Measurements from ENCODE around the gene POU1F1.
"Not testable (repeated sequence)": the region's sequence is repeated elsewhere in the genome, so short reads cannot be mapped to it uniquely, and the experiment has no call there.

The POU1F1 gene, protein sequence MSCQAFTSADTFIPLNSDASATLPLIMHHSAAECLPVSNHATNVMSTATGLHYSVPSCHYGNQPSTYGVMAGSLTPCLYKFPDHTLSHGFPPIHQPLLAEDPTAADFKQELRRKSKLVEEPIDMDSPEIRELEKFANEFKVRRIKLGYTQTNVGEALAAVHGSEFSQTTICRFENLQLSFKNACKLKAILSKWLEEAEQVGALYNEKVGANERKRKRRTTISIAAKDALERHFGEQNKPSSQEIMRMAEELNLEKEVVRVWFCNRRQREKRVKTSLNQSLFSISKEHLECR

DNA sequence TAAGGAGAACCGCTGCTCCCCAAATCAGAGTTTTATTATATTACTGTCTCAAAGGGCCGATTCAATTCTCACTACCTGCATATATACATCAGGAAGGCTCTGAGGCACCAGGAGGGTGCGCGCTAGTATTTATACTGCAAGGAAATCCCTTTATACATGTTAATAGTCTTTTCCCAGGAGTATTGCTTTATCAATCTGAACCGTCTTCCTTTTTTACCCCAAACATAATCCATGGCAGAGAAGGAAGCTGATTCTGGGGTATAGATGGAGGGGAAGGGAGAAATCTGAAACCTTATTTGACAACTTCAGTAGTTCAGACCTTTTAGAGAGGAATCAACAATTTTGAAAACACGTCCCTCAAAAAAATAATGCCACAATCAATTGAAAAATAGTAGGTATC, at the start of gene POU1F1:
POU1F1 (minus strand) TSS at position 101 of the 400 bp plus-strand sequence. CDS start 122 bp downstream, outside the sequence.
- no peak for DNase-seq

DNA sequence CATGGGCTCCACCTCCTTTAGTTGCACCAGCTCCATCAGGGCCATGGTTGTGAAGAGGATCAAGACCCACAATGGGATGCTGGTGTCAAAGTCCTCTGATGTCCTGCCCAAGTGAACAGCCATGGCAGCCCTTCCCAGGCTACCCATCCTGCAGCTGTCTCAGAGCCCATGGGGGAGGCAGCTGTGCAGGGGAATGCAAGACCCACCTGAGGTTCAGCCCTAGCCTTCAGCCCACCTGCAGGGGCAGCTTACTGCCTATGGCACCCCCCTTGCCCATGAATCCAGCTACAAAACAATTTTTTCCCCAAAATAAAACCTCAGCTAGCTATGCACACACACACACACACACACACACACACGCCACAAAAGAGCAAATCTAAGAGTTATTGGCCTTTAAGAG, 48.2 kb upstream of the POU1F1 start:
- DNase-seq: no peak

DNA sequence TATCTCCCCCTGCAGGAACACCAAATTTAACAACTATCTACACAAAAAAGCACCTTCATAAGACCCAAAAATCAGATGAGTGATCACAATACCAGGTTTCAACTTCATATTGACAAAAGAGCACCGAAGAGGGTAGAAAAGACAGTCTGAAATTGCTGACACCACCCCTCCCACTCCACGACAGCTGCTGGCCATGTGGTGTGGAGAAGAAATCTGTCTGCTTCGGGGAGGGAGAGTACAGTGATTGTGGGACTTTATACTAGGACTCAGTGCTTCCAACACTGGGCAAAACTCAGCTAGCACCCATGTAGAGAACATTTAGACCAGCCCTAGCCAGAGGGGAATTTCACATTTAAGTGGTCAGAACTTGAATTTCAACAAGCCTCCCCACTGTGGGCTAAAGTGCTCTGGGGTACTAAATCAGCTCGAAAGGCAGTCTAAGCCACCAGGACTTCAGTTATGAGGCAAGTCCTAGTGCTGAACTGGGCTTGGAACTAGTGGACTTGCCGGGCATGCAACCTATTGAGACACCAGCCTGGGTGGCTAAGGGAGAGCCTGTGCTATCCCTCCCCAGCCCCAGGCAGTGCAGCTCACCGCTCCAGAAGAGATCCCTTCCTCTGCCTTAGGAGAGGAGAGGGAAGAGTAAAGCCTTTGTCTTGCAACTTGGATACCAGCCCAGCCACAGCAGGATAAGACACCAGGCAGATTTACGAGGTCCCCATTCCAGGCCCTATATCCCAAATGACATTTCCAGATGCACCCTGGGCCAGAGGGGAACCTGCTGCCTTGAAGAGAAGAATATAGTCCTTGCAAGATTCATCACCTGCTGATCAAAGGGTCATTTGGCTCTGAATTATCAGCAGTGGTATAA, 44.6 kb upstream of the POU1F1 start:
- no peak for DNase-seq

DNA sequence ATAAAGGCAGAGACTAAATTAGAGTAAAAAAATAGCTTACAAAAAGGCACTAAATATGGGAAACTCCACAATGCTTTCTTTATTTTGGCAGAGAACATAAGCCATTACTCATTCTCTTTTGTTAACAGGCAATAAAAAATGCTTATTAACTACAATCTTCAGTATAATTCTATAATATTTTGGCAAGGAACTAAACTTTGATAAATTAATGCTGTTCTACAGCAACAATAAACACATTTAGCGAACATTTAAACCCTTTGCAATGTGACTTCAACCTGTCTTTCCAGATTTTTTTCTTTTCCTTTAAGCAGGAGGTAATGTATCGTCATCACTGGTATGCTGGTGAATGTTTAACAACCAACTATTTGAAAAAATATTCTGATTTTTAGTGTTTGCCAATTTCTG, 42.2 kb upstream of the POU1F1 start:
- DNase-seq: peak; percentile 8

DNA sequence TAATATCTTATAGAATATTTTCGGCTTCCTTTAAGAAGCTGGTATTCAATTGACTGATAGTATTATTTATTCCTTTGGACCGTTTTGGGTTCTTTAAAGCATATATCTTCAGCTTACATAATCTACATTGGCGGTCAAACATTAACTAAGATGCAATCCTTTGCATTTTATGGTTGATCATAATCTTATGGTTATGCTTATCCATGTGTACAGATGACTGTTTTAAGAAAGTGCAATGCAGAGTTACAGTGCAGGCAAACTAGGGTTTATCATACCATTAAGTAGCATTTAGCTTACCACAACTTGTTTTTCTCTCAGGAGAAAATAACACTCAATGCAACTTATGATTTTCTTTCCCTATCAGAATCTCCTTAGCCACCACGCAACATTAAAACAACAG, 41.4 kb upstream of the POU1F1 start:
- no peak for DNase-seq

DNA sequence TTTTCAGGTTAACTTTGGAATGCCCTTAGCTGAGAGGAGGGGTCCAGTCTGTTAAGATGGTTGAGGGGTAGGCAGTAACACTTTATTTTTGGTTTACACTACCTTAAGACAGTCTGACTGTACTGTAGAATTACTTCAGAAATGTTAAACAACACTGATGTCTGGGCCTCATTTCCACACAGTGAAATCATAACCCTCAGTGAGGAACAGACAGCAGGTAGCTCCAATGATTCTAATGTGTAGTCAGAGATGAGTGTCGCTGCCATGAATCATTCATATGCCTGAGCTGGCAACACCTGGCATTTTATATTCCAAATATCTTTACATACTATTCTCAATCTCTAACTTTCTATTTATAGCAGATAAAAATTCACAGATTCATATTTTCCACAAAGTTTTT, 37.3 kb upstream of the POU1F1 start:
- DNase-seq: no peak

DNA sequence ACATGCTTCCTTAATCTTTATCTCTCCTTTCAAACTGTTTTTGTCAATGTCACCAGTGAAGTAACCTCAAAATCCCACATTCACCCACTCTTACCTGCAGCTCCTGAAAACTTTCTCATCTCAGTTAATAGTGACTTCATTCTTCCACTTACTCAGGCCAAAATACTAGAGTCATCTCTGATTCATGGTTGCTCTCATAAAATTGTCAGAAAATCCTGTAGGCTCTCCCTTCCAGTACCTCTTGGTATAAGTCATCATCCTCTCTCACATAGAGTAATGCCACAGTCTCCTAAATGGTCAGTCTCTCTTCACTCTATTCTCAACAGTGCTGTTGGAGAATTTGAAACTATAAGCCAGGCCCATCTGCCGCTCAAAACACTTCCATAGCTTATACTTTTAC, 34.9 kb upstream of the POU1F1 start:
- DNase-seq: peak; percentile 32

DNA sequence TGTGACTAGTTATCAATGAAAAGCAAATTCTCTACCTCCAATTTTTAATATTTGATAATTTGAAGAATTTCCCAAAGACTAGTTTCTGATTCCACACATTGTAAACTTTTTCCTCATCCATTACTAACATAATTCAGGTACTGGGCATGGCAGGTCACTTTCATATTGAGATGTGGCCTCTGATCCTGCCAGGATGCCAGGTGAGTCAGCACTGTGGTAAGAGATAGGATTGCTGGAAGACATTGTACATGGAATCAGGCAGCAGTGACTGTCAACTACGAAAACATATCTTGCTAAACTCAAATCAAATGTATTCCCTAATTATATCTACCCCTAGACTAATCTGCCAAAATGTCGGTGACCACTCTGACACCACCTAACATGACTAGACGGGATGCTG, 33.2 kb upstream of the POU1F1 start:
- no peak for DNase-seq

DNA sequence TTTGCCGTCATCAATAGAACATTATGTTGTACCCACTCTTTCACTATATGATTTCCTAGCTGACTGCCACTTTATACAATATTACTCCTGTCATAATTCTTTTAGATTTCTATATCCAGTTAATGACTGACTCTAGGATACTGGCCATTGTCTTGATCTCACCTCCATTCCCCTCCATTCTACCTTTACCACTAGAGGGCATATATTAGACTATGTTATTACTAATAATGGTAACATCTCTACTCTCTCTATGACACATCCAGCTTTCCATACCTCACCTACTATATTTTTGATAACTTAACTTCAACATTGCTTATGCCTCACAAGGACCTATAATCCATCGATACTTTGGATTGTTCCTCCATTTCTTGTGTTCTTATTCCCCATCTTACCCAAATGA, 31.4 kb upstream of the POU1F1 start:
- DNase-seq: no peak

DNA sequence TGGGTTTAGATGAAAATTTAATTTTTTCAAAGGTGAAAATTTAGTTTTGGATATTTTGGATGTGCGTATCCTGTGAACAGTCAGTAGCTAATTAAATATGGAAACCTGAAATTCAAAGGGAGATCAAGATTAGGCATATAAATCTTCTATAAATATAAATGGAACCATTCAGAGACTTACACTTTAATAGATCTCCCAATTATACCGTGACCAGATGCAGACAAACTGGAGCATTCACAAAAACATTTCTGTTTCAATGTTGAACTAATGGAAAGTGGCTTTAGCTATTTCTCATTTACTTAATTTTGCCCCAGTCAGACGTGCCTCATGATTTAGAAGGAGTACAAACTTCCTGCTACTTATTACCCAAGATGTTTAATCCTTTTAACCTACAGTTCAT, 29.1 kb upstream of the POU1F1 start:
- DNase-seq: no peak

DNA sequence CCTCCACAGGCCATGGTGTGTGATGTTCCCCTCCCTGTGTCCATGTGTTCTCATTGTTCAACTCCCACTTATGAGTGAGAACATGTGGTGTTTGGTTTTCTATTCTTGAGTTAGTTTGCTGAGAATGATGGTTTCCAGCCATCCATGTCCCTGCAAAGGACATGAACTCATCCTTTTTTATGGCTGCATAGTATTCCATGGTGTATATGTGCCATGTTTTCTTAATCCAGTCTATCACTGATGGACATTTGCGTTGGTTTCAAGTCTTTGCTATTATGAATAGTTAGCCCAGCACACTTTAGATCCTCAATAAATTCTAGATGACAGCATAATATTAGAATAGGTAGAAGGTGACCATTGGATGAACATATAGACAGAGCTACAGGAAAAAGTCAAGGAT, 28.6 kb upstream of the POU1F1 start:
- DNase-seq: not testable (repeated sequence)

DNA sequence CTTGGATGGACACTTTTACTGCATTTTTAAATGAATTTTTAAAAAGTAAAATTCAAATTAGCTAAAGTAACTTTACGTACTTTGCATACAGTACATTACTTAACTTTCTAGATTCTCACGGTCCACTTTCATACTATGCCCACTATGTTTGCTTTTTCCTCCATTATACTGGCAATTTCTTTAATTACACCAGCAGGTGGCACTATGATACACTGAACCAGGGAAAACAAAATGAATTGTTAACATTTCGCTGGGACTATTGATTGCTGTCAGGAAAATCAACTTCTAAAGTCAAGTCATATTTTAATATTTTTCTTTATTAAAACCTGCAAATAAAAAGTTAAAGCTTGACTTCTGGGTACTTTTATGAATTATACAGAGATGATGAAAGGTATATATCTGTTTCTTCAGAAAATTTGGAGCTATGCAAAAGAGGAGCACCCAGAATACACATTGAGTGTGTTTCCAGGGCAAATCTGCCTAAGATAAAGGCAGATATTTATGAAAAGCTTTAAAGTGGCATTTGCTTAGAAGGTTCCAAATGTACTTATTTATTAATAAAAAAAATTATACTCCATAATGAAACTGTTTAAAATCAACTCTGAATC, 21.8 kb upstream of the POU1F1 start:
- peak; percentile 45 for DNase-seq

DNA sequence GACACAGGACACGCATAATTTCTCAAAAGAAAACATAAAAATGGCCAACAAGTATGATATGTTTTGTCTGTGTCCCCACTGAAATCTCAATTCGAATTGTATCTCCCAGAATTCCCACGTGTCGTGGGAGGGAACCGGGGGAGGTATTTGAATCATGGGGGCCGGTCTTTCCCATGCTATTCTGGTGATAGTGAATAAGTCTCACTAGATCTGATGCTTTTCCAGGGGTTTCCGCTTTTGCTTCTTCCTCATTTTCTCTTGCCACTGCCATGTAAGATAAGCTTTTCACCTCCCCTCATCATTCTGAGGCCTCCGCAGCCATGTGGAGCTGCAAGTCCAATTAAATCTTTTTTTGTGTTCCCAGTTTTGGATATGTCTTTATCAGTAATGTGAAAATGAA, 12.1 kb upstream of the POU1F1 start:
- no peak for DNase-seq

DNA sequence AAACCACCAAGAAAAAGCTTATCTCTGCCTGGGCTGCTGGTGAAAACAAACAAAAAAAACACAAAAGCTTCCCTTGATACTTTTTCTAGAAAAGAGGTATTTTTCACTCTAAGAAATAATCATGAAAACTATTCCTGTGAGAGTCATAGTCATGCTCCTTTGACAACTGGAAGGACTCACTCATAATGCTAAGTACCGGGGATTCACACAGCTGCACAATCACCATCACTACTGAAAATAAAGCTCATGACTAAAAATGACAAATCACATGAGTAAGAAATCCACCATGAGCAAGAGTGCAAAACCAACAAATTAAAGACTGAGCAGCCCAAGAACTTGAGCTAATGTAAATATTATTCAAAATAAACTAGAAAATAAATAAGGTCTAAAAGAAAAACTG, 10.6 kb upstream of the POU1F1 start:
- peak; percentile 41 for DNase-seq

DNA sequence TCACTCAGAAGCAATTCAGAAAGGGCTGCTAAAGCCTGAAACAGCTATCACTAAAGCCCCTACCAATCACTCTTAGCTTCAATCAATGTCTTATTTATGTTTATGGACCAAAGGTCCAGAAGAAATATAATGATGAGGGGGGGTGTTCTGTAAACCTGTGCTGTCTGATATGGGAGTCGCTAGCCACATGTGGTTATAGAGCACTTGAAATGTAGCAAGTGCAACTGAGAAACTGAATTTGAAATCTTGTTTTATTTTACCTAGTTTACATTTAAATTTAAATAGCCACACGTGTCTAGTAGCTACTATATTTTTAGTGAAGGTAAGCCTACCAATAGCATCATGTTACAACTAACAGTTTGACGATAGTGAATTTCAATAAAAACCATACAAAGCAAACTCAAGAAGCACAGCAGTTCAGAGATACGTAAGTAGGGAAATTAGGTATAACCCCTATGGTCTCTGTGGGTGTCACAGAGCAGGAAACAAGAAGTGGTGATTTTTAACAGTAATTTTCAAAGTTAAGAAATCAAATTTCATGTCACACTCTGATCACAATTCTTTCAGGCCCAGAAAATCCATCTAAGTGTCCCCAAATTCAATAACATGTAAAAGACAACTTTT, 3.6 kb downstream of the POU1F1 start:
- DNase-seq: no peak

DNA sequence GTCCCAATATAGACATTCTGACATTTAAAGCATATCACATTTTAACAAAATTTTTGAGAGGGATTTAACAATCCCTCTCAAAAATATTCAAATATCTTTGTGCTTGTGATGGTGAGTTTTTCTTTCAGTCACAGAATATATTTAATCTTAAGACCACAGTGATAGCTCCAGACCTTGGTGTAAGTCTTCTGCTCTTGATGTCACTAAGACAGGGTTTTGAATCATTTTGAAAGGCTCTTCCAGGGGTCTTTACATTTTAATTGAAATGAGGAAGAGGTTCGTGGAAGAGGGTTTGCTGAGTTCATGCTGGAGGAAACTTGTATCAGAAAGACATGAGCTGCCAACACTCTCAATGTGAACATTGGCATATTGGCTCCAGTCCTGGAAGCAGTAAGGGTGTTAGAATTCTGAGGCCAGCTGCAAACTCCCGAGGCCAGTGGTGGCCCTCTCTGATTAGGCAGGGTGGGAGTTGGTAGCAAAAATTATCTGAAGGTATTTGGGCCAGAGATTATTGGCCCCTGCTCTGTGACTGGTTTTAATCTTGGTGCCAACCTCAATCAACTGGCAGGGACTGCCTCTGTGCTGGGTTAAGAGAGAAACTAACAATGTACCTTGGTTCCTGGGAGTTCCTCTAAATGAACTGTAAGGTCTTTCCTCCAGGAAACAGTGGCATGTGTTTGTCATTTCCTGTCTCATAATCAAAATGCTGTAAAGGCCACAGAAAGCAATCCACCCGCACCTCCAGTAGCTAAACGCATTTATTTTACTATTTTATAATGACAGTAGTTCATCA, 5.3 kb downstream of the POU1F1 start:
- DNase-seq: peak; percentile 8

DNA sequence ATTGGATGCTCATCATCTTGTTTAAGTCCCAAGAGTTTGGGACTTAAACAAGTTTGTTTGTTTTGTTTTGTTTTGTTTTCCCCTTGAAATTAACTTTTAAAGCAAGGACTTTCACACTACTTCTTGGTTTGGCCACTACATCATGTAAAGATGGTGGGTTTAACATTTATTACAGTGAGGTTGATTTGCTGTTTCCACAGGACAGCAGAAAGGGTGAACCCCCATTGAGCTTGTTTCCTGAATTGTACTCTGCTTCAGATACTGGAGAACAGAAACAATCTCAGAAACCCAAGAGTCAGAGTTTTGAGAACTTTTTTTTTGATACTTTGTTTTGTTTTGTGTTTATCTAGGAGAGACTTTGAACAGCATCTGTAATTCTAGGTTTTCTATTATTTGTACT, 6.7 kb downstream of the POU1F1 start:
- no peak for DNase-seq

DNA sequence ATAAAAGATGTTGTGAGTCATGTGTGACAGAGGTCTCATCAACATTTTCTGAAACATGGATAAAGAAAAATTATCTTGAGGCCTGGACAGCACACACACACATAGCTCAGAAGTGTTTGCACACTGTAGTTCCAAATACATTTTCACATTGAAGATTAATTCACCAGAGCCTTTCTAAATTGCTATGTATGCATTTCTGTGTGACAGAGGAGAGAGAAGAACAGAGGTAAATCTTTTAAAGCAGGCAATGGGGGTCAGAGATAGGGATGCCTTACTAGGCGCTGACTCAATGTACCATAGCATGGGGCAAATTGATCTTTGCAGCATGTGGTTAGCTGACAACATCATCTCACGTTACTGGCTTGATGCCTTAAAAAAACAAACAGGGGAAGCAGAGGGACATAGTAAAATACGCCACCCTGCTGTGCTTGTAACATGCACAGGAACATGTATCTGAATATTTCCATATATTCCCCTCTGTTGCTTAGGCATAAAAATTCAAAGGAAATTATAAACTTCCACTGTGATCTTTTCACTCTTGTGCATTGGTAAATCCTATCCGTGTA, 7.7 kb downstream of the POU1F1 start:
- DNase-seq: peak; percentile 14

DNA sequence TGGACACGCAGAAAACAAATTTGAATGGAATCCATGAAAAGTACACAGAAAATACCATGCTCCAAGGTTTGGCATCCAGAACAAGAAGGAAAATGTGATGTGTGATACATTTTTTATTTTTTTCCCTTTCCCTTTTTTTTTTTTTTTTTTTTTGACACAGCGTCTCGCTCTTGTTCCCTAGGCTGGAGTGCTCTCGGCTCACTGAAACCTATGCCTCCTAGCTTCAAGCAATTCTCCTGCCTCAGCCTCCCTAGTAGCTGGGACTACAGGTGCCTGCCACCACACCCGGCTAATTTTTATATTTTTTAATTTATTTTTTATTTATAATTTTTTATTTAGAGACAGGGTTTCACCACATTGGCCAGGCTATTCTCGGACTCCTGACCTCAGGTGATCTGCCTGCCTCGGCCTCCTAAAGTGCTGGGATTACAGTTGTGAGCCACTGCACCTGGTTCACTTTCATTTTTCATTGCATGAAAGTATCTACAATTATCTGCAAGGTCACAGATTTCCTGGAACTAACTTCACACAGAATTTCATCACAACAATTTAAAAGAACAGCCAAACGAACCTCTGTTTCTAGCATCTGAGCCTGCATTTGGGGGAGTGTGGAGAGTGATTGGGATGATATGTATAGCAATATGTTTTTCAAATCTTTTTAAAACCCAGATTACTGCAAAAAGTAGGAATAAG, 8.3 kb downstream of the POU1F1 start:
- DNase-seq: no peak

DNA sequence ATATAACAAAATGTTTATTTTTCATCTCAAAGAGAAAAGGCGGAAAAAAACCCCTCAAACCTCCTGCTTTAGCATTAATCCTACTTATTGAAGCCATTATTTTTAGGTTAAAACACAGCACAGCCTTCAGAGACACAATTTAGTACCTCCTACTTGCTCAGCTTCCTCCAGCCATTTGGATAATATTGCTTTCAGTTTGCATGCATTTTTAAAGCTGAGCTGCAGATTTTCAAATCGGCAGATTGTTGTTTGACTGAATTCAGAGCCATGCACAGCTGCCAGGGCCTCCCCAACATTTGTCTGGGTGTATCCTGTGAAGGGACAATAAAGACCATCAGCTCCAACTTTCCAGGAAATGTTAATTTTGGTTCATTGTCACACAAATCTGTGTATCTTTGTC, 14.5 kb downstream of the POU1F1 start:
- DNase-seq: no peak

DNA sequence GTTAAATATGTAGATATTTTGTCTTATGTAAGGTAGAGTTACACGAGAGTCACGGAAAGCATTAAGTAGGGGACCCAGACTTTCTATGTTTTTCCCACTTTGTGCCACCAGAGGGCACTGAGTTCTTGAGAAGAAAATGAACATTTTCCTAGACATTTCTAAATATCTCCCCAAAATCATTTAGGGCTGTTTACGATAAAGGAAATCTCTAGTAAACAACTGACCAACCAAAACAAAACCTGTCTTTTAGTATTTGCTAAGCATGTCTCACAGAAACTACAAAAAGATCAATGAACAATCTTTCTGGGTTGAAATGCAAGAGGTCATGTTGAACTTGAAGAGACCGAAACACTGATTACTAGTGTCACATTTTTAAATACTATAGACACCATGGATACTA, 16.1 kb downstream of the POU1F1 start:
- peak; percentile 42 for DNase-seq

DNA sequence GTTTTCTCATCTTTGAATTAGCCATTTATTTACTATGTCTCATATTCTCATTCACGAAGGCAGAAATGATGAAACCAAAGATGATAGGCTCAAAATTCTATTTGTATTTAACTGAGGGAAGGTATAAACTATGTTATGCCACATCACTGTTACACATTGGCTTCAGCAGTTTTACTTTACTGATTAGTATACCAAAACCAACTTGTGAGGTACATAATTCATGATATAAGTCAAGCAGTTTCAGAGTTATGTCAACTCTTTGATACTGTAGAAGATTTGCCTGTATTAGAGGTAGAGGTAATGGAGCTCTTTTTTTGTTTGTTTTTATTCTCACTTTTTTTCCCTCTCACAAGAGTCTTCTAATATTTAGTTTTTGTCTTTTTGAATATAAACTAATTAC, 26.4 kb downstream of the POU1F1 start:
- DNase-seq: no peak
